ENCODE results near the gene DDX31. TPM values are rescaled to one million over a fixed set of nuclear protein-coding genes. Genes with fewer than 3 reads are reported as not detected.

Gene DDX31
- total RNA-seq, 1 experiment from 2014 or later: 26.2 TPM

DNA sequence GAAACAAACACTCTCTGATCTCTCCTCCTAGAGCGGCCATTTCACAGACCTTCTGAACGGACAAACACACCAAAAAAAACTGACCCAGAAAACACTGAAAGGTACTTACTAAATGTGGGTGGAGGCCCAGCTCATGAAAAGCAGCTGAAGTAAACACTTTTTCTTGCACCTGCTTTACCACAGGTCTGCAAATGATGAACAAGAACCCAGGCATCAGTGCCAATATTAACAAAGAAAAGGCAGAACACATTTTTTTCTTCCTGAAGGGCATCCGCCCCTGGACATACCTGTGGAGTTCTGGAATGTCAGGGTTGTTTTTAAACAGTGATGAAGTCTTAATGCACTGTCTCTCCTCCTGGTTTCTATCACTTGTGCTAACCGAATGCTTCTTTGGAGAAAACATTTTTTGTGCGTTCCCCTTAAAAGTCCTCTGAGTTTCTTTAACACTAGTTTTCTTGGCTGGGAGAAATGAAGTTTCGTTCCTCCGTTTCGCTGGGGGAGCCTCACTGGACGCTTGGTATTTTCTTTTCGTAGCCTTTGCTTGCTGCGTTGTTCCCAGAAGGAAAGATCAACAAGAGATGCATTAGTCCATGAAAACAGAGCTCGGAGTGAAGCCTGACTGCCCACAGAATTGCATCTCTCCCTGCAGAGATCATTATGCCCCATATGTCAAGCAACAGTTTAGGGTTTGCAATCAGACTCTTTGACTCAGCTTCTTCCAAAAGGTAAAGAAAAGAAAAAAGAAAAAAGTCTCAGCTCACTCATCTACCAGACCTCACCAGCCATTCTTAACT is 7.4 kb downstream of the DDX31 start:
- no peaks in the 10 kb centered on the region for H3K27me3 Mint-ChIP-seq (ENCODE audit: low read depth)
- H3K36me3 Mint-ChIP-seq: peaks cover 33% of the 10 kb centered on the region
- ChIA-PET CTCF (interaction anchor here (1.4 kb wide), 1 partner anchor 137 kb away, joined by 4 read pairs; no protein-coding TSS in a partner anchor), POLR2A (no interaction called here)
- H3K4me1 Mint-ChIP-seq: peaks cover 8% of the 10 kb centered on the region
- peak overlapping the region; percentile 37; the same call in 1 of the 2 replicates for H3K27ac Mint-ChIP-seq
- no peak overlapping the region for H3K4me3 Mint-ChIP-seq
- no peak for DNase-seq (ENCODE audit: low spot score)
- TF ChIP-seq TCF7 (CRISPR knock-in tag; IDR thresholded peaks at IDR 0.05; ENCODE audit: low read depth) (no peak), NR1H2 (CRISPR knock-in tag; IDR thresholded peaks at IDR 0.05) (no peak)
- no peak for ATAC-seq
- H3K9me3 Mint-ChIP-seq: no peaks in the 10 kb centered on the region

DNA sequence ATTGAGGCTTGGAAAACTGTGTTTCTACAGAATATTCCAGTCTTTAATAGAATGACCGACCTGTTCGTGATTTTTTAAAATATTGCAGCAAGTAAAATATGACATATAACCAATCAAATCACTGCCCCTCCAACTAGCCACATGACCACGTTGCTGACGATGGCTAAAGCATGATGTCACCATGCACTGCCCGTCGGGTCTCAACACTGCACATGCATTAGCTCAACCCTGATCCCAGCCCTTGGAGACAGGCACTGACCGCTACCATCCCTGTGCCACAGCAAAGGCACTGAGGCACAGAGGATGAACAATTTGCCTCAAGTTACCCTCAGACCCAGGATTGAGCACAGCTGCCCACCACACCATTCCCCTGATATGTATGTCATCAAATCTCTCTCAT is 13.5 kb downstream of the DDX31 start:
- H3K36me3 Mint-ChIP-seq: peaks cover 35% of the 10 kb centered on the region
- no peak for ATAC-seq
- CTCF ChIA-PET: no interaction called here

DNA sequence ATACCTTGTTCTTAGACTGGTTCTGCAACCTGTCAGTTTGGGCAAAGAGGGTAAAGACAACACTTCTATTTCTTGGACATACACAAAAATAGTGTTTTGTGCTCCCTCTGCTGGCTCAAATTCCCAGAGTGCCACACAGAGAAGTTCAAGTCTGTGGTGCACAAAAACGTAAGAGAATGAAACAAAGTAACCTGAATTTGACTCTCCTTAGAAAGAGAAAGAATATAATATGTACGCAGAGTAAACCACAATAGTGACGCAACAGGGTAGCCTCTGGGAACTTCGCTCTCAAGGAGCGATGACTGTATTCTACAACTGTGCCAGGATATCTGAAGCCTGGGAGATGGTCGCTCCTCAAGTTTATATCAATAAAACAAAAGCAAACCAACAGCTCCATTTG is 18.5 kb downstream of the DDX31 start:
- Mint-ChIP-seq H3K4me3 (no peak overlapping the region), H3K27me3 (ENCODE audit: low read depth) (no peaks in the 10 kb centered on the region), H3K36me3 (peaks cover 41% of the 10 kb centered on the region), H3K27ac (no peak overlapping the region), H3K4me1 (no peaks in the 10 kb centered on the region), H3K9me3 (no peaks in the 10 kb centered on the region)
- POLR2A ChIA-PET: no interaction called here
- CTCF ChIA-PET: interaction anchor here (0.8 kb wide), 1 partner anchor 241 kb away, joined by 6 read pairs; the partner anchor contains the start of gene CFAP77
- ATAC-seq (no peak), DNase-seq (ENCODE audit: low spot score) (no peak)
- TF ChIP-seq FOXK1 (CRISPR knock-in tag; IDR thresholded peaks at IDR 0.05) (no peak), SMAD4 (CRISPR knock-in tag; IDR thresholded peaks at IDR 0.05) (no peak), TEAD1 (CRISPR knock-in tag; IDR thresholded peaks at IDR 0.05) (no peak), SOX15 (CRISPR knock-in tag; IDR thresholded peaks at IDR 0.05) (no peak)
- TF ChIP-seq, protein P1, sequence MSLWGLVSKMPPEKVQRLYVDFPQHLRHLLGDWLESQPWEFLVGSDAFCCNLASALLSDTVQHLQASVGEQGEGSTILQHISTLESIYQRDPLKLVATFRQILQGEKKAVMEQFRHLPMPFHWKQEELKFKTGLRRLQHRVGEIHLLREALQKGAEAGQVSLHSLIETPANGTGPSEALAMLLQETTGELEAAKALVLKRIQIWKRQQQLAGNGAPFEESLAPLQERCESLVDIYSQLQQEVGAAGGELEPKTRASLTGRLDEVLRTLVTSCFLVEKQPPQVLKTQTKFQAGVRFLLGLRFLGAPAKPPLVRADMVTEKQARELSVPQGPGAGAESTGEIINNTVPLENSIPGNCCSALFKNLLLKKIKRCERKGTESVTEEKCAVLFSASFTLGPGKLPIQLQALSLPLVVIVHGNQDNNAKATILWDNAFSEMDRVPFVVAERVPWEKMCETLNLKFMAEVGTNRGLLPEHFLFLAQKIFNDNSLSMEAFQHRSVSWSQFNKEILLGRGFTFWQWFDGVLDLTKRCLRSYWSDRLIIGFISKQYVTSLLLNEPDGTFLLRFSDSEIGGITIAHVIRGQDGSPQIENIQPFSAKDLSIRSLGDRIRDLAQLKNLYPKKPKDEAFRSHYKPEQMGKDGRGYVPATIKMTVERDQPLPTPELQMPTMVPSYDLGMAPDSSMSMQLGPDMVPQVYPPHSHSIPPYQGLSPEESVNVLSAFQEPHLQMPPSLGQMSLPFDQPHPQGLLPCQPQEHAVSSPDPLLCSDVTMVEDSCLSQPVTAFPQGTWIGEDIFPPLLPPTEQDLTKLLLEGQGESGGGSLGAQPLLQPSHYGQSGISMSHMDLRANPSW (CRISPR knock-in tag; conservative IDR thresholded peaks at IDR 0.05; ENCODE audit: low read depth): no peak
- TF ChIP-seq, protein P2, sequence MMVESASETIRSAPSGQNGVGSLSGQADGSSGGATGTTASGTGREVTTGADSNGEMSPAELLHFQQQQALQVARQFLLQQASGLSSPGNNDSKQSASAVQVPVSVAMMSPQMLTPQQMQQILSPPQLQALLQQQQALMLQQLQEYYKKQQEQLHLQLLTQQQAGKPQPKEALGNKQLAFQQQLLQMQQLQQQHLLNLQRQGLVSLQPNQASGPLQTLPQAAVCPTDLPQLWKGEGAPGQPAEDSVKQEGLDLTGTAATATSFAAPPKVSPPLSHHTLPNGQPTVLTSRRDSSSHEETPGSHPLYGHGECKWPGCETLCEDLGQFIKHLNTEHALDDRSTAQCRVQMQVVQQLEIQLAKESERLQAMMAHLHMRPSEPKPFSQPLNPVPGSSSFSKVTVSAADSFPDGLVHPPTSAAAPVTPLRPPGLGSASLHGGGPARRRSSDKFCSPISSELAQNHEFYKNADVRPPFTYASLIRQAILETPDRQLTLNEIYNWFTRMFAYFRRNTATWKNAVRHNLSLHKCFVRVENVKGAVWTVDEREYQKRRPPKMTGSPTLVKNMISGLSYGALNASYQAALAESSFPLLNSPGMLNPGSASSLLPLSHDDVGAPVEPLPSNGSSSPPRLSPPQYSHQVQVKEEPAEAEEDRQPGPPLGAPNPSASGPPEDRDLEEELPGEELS (CRISPR knock-in tag; IDR thresholded peaks at IDR 0.05): no peak

More for the DNA sequence above, 13.5 kb downstream of the DDX31 start:
- Mint-ChIP-seq H3K4me1 (no peaks in the 10 kb centered on the region), H3K27ac (no peak overlapping the region), H3K27me3 (ENCODE audit: low read depth) (no peaks in the 10 kb centered on the region), H3K9me3 (no peaks in the 10 kb centered on the region), H3K4me3 (no peak overlapping the region)
- POLR2A ChIA-PET: no interaction called here
- DNase-seq (ENCODE audit: low spot score): no peak
- no peak for TF ChIP-seq SMAD4 (CRISPR knock-in tag; IDR thresholded peaks at IDR 0.05)
- TF ChIP-seq, protein P3, sequence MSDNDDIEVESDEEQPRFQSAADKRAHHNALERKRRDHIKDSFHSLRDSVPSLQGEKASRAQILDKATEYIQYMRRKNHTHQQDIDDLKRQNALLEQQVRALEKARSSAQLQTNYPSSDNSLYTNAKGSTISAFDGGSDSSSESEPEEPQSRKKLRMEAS (CRISPR knock-in tag; IDR thresholded peaks at IDR 0.05): no peak
- TF ChIP-seq, protein P4, sequence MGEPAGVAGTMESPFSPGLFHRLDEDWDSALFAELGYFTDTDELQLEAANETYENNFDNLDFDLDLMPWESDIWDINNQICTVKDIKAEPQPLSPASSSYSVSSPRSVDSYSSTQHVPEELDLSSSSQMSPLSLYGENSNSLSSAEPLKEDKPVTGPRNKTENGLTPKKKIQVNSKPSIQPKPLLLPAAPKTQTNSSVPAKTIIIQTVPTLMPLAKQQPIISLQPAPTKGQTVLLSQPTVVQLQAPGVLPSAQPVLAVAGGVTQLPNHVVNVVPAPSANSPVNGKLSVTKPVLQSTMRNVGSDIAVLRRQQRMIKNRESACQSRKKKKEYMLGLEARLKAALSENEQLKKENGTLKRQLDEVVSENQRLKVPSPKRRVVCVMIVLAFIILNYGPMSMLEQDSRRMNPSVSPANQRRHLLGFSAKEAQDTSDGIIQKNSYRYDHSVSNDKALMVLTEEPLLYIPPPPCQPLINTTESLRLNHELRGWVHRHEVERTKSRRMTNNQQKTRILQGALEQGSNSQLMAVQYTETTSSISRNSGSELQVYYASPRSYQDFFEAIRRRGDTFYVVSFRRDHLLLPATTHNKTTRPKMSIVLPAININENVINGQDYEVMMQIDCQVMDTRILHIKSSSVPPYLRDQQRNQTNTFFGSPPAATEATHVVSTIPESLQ (CRISPR knock-in tag; IDR thresholded peaks at IDR 0.05): no peak
- TF ChIP-seq HMGA2 (CRISPR knock-in tag; IDR thresholded peaks at IDR 0.05): no peak
- TF ChIP-seq ZNF138 (CRISPR knock-in tag; conservative IDR thresholded peaks at IDR 0.05): no peak
- TF ChIP-seq OVOL2 (CRISPR knock-in tag; IDR thresholded peaks at IDR 0.05; ENCODE audit: borderline replicate concordance): no peak
- TF ChIP-seq, protein P5, sequence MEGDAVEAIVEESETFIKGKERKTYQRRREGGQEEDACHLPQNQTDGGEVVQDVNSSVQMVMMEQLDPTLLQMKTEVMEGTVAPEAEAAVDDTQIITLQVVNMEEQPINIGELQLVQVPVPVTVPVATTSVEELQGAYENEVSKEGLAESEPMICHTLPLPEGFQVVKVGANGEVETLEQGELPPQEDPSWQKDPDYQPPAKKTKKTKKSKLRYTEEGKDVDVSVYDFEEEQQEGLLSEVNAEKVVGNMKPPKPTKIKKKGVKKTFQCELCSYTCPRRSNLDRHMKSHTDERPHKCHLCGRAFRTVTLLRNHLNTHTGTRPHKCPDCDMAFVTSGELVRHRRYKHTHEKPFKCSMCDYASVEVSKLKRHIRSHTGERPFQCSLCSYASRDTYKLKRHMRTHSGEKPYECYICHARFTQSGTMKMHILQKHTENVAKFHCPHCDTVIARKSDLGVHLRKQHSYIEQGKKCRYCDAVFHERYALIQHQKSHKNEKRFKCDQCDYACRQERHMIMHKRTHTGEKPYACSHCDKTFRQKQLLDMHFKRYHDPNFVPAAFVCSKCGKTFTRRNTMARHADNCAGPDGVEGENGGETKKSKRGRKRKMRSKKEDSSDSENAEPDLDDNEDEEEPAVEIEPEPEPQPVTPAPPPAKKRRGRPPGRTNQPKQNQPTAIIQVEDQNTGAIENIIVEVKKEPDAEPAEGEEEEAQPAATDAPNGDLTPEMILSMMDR (IDR thresholded peaks at IDR 0.05): no peak
- TF ChIP-seq, protein P6, sequence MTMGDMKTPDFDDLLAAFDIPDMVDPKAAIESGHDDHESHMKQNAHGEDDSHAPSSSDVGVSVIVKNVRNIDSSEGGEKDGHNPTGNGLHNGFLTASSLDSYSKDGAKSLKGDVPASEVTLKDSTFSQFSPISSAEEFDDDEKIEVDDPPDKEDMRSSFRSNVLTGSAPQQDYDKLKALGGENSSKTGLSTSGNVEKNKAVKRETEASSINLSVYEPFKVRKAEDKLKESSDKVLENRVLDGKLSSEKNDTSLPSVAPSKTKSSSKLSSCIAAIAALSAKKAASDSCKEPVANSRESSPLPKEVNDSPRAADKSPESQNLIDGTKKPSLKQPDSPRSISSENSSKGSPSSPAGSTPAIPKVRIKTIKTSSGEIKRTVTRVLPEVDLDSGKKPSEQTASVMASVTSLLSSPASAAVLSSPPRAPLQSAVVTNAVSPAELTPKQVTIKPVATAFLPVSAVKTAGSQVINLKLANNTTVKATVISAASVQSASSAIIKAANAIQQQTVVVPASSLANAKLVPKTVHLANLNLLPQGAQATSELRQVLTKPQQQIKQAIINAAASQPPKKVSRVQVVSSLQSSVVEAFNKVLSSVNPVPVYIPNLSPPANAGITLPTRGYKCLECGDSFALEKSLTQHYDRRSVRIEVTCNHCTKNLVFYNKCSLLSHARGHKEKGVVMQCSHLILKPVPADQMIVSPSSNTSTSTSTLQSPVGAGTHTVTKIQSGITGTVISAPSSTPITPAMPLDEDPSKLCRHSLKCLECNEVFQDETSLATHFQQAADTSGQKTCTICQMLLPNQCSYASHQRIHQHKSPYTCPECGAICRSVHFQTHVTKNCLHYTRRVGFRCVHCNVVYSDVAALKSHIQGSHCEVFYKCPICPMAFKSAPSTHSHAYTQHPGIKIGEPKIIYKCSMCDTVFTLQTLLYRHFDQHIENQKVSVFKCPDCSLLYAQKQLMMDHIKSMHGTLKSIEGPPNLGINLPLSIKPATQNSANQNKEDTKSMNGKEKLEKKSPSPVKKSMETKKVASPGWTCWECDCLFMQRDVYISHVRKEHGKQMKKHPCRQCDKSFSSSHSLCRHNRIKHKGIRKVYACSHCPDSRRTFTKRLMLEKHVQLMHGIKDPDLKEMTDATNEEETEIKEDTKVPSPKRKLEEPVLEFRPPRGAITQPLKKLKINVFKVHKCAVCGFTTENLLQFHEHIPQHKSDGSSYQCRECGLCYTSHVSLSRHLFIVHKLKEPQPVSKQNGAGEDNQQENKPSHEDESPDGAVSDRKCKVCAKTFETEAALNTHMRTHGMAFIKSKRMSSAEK (CRISPR knock-in tag; IDR thresholded peaks at IDR 0.05; ENCODE audit: borderline replicate concordance): no peak

Data from WTC11 (cell line).